Fibroblast of the aortic adventitia (primary cell): ENCODE results near the gene HERC5. TPM values are rescaled to one million over a fixed set of nuclear protein-coding genes. Genes with fewer than 3 reads are reported as not detected.

Experiments
- DNase-seq: peaks from one replicate; pipeline ENCODE4 v3.0.0-alpha.2; 2010; ENCODE audit warnings: low read depth
- H3K4me3 ChIP-seq: 2 replicates; pipeline ENCODE4 v1.5.1; 2011; ENCODE audit warnings: low read depth, mild to moderate bottlenecking, control low read depth, low read length, moderate library complexity
- total RNA-seq: library from RNA; depleted of rRNA; stranded (reverse); fragments of >200 nt; gene quantifications from 2 replicates; pipeline ENCODE4 v1.2.3, GENCODE V29; 2012; ENCODE audit warnings: low replicate concordance
- TF ChIP-seq, protein P1 (sequence below): IDR thresholded peaks from 2 replicates; pipeline ENCODE4 v1.5.1; 2011; ENCODE audit warnings: mild to moderate bottlenecking, low read length, control low read depth, inconsistent platforms; ENCODE audit not compliant: insufficient read depth

The HERC5 gene
- 1.5 and 16.1 TPM in 2 replicates for total RNA-seq

DNA sequence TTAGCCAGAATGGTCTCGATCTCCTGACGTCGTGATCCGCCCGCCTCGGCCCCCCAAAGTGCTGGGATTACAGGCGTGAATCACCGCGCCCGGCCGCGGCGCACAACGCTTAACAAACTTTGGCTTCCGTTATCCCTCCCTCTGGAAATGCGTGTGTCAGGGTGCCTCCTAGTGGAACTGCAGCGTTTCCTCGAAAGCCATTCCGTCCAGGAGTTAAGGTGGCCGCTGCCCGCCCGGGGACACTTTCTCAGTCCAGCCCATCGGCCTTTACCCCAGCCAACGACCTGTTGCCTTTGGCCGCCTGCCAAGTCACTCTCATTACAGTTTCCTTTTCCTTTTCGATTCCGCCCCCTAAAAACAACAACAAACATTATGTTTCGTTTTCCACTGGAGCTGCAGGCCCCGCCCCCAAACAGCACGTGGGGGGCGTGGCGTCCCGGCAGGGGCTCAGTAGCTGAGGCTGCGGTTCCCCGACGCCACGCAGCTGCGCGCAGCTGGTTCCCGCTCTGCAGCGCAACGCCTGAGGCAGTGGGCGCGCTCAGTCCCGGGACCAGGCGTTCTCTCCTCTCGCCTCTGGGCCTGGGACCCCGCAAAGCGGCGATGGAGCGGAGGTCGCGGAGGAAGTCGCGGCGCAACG is at the start of gene HERC5:
Gene HERC5, plus strand, starts transcription at position 450 of the 637 bp plus-strand sequence. Its CDS starts 151 bp downstream, at position 601.
- peak within 1 kb of the TSS; percentile 64 for H3K4me3 ChIP-seq
- TF ChIP-seq, protein P1, sequence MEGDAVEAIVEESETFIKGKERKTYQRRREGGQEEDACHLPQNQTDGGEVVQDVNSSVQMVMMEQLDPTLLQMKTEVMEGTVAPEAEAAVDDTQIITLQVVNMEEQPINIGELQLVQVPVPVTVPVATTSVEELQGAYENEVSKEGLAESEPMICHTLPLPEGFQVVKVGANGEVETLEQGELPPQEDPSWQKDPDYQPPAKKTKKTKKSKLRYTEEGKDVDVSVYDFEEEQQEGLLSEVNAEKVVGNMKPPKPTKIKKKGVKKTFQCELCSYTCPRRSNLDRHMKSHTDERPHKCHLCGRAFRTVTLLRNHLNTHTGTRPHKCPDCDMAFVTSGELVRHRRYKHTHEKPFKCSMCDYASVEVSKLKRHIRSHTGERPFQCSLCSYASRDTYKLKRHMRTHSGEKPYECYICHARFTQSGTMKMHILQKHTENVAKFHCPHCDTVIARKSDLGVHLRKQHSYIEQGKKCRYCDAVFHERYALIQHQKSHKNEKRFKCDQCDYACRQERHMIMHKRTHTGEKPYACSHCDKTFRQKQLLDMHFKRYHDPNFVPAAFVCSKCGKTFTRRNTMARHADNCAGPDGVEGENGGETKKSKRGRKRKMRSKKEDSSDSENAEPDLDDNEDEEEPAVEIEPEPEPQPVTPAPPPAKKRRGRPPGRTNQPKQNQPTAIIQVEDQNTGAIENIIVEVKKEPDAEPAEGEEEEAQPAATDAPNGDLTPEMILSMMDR = peak; percentile 68
- DNase-seq = peak; percentile 86

DNA sequence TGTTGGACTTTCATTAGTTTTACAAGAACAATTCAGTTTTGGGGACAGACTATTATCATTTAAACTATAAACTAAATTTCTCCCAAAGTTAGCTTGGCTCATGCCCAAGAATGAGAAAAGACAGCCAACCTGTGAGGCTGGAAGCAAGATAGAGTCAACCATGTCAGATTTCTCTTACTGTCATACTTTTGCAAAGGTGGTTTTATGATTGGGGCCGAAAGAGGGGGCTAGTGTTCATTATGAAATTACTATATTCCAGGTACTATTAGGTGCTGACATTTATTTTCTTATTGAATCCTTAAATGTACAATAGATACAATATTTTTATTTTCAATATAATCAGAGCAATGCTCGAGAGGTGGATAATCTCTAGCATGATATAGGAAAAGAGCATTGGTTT is 47.7 kb upstream of the HERC5 start:
- no peak for DNase-seq
- TF ChIP-seq, protein P1 = no peak
- H3K4me3 ChIP-seq = no peak overlapping the region

DNA sequence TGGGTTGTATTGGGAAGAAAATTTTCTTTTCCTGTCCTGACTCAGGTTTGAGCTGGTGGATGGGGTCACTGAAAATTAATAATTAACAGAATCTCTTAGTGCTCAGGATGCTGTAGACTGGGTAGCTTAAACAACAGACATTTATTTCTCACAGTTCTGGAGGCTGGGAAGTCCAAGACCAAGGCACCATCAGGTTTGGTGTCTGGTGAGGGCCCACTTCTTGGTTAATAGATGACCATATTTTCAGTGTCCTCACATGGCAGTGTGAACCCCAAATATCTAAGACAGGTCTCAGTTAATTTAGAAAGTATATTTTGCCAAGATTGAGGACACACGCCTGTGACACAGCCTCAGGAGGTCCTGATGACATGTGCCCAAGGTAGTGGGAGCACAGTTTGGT is 47.1 kb upstream of the HERC5 start:
- H3K4me3 ChIP-seq = no peak overlapping the region
- TF ChIP-seq, protein P1 = no peak
- DNase-seq = no peak

DNA sequence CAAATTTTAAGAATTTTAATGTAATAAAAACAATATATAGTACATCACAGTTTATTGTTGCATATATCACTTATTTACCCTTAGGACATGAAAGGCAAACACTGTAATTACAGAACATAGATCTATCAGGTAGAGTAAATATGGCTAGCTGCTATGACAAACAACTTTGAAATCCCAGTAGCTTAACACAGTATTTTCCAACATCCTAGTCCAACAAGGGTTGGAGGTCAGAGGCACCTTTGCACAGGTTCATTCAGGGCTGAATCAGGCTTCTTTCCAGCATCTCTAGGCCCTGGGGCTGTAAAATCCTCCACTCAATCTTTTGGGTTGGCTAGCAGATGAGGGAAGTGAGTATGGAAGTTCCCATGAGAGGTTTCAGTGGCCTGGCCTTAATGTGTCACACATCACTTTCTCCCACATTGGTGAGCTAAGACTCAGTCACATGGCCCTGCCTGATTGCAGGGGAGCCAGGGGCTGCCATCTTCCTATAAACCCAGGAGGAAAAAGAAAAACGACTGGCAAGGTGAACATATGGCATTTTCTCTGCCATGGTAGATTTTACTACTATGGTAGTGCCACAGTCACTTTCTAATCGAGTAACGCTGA is 45.3 kb upstream of the HERC5 start:
- no peak overlapping the region for H3K4me3 ChIP-seq
- TF ChIP-seq, protein P1 = no peak
- DNase-seq = no peak

DNA sequence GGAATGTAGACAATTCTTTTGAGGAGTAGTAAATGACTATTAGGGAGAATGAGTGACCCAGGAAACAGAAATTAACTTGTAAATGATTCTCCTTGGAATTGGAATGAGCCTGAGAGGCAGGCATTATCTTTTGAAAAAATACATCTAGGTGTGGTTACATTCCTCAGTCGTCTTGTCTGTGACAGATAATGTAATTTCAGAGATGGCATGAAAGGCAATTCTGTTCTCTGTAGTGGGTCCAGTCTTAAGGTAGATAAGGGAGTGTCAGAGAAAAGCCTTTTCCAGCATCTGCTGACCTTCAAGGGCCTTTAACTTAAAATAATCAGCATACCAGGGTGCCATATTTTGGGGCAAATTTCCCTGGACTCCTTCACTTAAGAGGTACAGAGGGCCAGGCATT is 43.1 kb upstream of the HERC5 start:
- no peak overlapping the region for H3K4me3 ChIP-seq
- no peak for DNase-seq
- TF ChIP-seq, protein P1 = no peak

DNA sequence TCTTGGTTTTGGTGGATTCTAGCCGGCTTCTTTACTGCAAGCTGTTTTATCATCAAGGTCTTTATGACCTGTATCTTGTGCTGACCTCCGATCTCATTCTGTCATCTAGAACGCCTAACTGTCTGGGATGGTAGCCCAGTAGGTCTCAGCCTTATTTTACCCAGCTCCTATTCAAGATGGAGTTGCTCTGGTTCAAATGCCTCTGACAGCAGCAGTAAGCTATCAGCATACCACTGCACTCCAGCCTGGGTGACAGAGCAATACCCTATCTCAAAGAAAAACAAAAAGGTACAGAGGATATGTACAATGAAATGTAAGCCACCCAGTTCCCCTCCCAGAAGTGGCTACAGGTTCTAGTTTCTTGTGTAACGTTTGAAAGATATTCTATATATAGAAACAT is 42.2 kb upstream of the HERC5 start:
- TF ChIP-seq, protein P1 = no peak
- H3K4me3 ChIP-seq = no peak overlapping the region
- no peak for DNase-seq
